GM18907 (cell line): ENCODE results near the gene LILRB4.
"Not testable (repeated sequence)": the region's sequence is repeated elsewhere in the genome, so short reads cannot be mapped to it uniquely, and the experiment has no call there.

ENCODE experiments used
- ATAC-seq: cut with Tn5 transposase; IDR thresholded peaks from one replicate; pipeline ENCODE4 v1.9.1; 2021; ENCODE audit warnings: mild to moderate bottlenecking, moderate library complexity; ENCODE audit not compliant: unreplicated experiment

Gene LILRB4

GRCh38 chr19:54662730-54663129 lies at the start of gene LILRB4:
LILRB4 (plus strand) TSS chr19:54662985; CDS start chr19:54663034, 49 bp downstream.
- no peak for ATAC-seq

GRCh38 chr19:54614726-54615125 lies 48.1 kb upstream of the LILRB4 start:
- ATAC-seq, result no peak

GRCh38 chr19:54616057-54616456 lies 46.7 kb upstream of the LILRB4 start:
- ATAC-seq, result peak; percentile 41

- ATAC-seq, result peak; percentile 83
Observed at GRCh38 chr19:54616821-54617560, 45.8 kb upstream of the LILRB4 start.

GRCh38 chr19:54620464-54620863 lies 42.3 kb upstream of the LILRB4 start:
- ATAC-seq, result no peak

- no peak for ATAC-seq
Observed at GRCh38 chr19:54622431-54622830, 40.4 kb upstream of the LILRB4 start.

- ATAC-seq, result not testable (repeated sequence)
Observed at GRCh38 chr19:54624234-54624633, 38.6 kb upstream of the LILRB4 start.

GRCh38 chr19:54624934-54625730 lies 37.7 kb upstream of the LILRB4 start:
- not testable (repeated sequence) for ATAC-seq

- ATAC-seq, result no peak
Observed at GRCh38 chr19:54626757-54627156, 36.0 kb upstream of the LILRB4 start.

- ATAC-seq, result not testable (repeated sequence)
Observed at GRCh38 chr19:54627912-54628311, 34.9 kb upstream of the LILRB4 start.

GRCh38 chr19:54630262-54630661 lies 32.5 kb upstream of the LILRB4 start, which contains the start of gene LILRB1:
LILRB1 (plus strand) TSS chr19:54630484; CDS start chr19:54631074, 590 bp downstream.
- ATAC-seq, result not testable (repeated sequence)

- ATAC-seq, result no peak
Observed at GRCh38 chr19:54630782-54631181, 32.0 kb upstream of the LILRB4 start.

GRCh38 chr19:54631489-54632337 lies 31.1 kb upstream of the LILRB4 start:
- not testable (repeated sequence) for ATAC-seq

- not testable (repeated sequence) for ATAC-seq
Observed at GRCh38 chr19:54632517-54632916, 30.3 kb upstream of the LILRB4 start.

- ATAC-seq, result no peak
Observed at GRCh38 chr19:54633401-54633800, 29.4 kb upstream of the LILRB4 start.

GRCh38 chr19:54636081-54636480 lies 26.7 kb upstream of the LILRB4 start:
- ATAC-seq, result not testable (repeated sequence)

GRCh38 chr19:54638683-54639082 lies 24.1 kb upstream of the LILRB4 start:
- ATAC-seq, result no peak

GRCh38 chr19:54642953-54643352 lies 19.8 kb upstream of the LILRB4 start:
- ATAC-seq, result not testable (repeated sequence)

- ATAC-seq, result not testable (repeated sequence)
Observed at GRCh38 chr19:54643583-54643982, 19.2 kb upstream of the LILRB4 start.

GRCh38 chr19:54644056-54644455 lies 18.7 kb upstream of the LILRB4 start:
- no peak for ATAC-seq

- no peak for ATAC-seq
Observed at GRCh38 chr19:54646331-54646841, 16.4 kb upstream of the LILRB4 start.
